ENCODE measurements around the gene NOTCH4. TPM values are rescaled to one million over a fixed set of nuclear protein-coding genes. Genes with fewer than 3 reads are reported as not detected.
A peak's percentile ranks its signal among the peaks of the same experiment; 100 is the strongest.
"Not testable (repeated sequence)": the region's sequence is repeated elsewhere in the genome, so short reads cannot be mapped to it uniquely, and the experiment has no call there.

The NOTCH4 gene
- total RNA-seq, 1 donor = 1.1 TPM

DNA sequence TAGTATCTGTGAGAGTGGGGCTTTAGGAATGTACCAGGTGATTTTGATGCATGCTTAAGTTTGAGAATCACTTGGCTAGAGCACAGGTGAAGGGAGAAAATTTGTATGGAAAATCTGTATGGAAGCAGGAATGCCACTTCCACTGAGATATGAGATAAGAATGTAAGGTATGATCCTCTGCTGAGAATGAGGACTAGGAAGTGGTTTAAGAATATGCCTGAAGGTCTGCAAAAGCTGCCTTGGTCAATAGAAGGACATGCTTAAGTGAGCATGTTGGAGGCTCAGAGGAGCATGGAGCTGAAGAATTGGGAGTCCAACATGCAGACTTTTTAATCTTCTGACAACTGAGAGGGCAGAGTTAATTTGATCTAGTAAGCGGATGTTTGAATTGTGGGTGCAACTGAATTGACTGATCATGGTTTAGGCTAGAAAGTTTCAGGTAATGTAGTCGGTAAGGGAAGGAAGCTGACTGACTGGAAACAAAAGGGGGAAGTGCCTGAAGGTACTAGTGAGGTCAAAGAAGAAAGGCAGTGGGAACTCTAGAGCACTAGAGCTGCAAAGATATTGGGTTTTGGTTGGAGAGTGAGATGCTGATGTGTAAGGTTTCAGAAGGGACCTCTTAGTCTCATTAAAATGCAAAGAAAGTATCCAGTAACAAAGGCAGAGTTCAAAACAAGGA lies 28.6 kb upstream of the NOTCH4 start:
- H3K4me3 ChIP-seq (ENCODE audit: low read depth, low read length) = no peak overlapping the region
- no peak for DNase-seq (ENCODE audit: low read depth)
- TF ChIP-seq, protein P1, sequence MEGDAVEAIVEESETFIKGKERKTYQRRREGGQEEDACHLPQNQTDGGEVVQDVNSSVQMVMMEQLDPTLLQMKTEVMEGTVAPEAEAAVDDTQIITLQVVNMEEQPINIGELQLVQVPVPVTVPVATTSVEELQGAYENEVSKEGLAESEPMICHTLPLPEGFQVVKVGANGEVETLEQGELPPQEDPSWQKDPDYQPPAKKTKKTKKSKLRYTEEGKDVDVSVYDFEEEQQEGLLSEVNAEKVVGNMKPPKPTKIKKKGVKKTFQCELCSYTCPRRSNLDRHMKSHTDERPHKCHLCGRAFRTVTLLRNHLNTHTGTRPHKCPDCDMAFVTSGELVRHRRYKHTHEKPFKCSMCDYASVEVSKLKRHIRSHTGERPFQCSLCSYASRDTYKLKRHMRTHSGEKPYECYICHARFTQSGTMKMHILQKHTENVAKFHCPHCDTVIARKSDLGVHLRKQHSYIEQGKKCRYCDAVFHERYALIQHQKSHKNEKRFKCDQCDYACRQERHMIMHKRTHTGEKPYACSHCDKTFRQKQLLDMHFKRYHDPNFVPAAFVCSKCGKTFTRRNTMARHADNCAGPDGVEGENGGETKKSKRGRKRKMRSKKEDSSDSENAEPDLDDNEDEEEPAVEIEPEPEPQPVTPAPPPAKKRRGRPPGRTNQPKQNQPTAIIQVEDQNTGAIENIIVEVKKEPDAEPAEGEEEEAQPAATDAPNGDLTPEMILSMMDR (IDR thresholded peaks at IDR 0.05; ENCODE audit: insufficient read depth, low read length) = no peak

DNA sequence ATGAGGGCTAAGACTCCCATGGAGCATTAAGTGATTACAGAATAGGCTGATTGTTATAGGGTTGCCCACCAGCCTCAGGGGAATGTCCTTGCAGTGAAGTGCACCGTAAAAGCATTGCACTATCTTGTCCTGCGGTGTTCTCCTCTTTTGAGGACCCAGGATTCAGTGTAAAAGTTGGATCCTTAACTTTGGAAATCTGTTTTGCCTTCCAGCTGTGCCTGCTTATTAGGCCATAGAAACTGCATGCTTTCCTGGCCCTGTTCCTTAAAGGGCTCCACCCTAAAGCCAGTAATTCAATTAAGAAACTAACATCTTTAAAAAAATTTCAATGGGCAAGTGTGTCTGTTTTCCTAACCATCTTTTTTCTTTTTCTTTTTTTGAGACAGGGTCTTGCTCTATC lies 25.4 kb upstream of the NOTCH4 start:
- H3K4me3 ChIP-seq (ENCODE audit: low read depth, low read length) = no peak overlapping the region
- no peak for DNase-seq (ENCODE audit: low read depth)
- TF ChIP-seq, protein P1 (IDR thresholded peaks at IDR 0.05; ENCODE audit: insufficient read depth, low read length) = no peak

DNA sequence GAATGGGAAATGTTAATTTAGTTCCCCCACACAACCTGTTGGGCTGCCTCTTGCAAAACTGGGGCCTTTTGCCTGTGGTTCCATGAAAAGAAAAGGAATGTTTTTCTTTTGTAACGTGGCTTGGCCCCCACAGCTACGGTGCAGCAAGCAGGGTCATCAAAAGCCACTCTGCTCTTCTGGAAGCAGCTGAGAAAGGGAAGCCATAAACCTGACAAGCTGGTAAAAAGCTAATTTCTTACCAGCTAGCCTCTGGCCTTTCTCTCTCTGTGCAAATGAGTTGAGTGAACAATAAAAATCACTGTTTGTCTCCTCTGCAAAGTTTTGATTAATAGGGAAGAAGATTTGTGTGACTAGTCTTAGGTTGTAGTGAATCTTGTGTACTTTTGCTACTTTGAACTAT lies 23.5 kb upstream of the NOTCH4 start:
- TF ChIP-seq, protein P1 (IDR thresholded peaks at IDR 0.05; ENCODE audit: insufficient read depth, low read length) = no peak
- no peak overlapping the region for H3K4me3 ChIP-seq (ENCODE audit: low read depth, low read length)

DNA sequence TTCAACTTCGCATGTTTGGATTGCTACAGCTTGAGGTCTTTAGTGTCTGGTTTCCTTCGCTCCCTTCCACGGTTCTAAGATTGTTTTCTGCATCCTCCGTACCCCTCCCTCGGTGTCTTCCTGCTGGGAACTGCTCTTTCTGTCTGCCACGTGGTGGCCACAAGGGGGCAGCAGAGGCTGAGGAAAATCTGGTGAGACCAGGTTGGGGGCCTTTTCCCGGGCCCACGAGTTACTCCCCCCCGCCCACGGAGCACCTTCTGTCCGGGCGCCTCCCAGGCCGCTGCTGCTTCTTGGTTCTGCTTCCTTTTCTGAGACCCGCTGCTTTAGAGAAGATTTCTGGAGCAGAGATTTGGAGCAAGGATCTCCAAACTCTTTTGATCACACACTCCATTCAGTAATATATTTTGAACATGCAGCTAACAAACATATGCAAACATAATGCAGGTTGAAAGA lies 21.1 kb upstream of the NOTCH4 start:
- H3K4me3 ChIP-seq (ENCODE audit: low read depth, low read length) = no peak overlapping the region
- DNase-seq (ENCODE audit: low read depth) = peak; percentile 75
- TF ChIP-seq, protein P1 (IDR thresholded peaks at IDR 0.05; ENCODE audit: insufficient read depth, low read length) = peak; percentile 92

More for the DNA sequence above, 23.5 kb upstream of the NOTCH4 start:
- no peak for DNase-seq (ENCODE audit: low read depth)

DNA sequence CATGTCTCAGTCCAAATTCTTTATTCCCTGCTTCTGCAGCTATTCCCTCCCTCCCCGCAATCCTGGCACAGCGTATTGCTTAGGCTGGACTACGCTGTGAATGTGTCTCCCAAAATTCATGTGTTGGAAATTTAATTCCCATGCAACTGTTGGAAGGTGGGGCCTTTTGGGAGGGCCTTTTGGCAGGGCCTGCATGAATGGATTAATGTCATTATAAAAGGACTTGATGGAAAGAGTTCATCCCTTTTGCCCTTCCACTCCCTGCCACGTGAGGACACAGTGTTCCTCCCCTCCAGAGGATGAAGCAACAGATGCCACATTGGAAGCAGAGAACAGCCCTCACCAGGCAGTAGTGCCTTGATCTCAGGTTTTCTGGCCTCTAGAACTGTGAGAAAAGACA lies 20.4 kb upstream of the NOTCH4 start:
- TF ChIP-seq, protein P1 (IDR thresholded peaks at IDR 0.05; ENCODE audit: insufficient read depth, low read length) = no peak
- DNase-seq (ENCODE audit: low read depth) = peak; percentile 27
- H3K4me3 ChIP-seq (ENCODE audit: low read depth, low read length) = no peak overlapping the region

DNA sequence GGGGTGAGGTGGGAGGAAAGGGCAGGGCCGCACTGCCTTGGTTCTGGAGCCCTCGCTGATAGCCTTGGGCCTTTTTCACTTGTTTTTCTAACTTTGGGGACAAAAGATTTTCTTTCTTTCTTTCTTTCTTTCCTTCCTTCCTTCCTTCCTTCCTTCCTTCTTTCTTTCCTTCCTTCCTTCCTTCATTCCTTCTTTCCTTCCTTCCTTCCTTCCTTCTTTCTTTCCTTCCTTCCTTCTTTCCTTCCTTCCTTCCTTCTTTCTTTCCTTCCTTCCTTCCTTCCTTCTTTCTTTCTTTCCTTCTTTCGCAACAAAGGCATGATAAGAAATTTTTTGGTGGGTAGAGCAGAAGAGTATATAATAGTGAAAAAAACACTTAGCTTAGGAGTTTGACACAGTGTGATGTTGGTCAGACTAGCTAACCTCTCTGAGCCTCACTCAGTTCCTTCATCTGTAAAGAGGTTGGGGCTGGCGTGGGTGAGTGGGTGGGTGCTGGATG lies 18.5 kb upstream of the NOTCH4 start:
- not testable (repeated sequence) for DNase-seq (ENCODE audit: low read depth); H3K4me3 ChIP-seq (ENCODE audit: low read depth, low read length)

DNA sequence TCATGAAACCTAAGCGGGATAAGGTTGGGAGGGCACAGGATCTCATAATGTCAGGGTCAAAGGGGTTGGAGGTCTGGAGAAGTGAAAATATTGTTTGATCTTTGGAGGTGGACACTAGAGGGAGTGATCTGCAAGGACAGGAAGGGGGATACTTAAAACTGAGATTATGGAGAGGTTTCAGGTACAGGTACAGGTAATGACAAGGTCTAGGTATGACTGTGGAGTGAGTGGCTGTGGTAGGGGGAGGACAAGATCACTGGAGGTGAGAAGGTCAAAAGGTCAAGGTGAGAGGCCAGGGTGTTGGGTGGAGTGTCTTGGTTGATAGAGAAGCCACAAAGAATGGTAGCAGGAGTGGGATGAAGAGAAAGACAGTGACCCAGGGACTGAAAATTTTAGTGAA lies 16.8 kb upstream of the NOTCH4 start:
- no peak for DNase-seq (ENCODE audit: low read depth)
- H3K4me3 ChIP-seq (ENCODE audit: low read depth, low read length) = no peak overlapping the region
- TF ChIP-seq, protein P1 (IDR thresholded peaks at IDR 0.05; ENCODE audit: insufficient read depth, low read length) = no peak

Measured in fibroblast of the aortic adventitia (primary cell).